ENCODE data around the gene THAP6. TPM values are rescaled to one million over a fixed set of nuclear protein-coding genes. Genes with fewer than 3 reads are reported as not detected.

Gene THAP6
- total RNA-seq, 1 donor from 2014 or later: 31.0 TPM

DNA sequence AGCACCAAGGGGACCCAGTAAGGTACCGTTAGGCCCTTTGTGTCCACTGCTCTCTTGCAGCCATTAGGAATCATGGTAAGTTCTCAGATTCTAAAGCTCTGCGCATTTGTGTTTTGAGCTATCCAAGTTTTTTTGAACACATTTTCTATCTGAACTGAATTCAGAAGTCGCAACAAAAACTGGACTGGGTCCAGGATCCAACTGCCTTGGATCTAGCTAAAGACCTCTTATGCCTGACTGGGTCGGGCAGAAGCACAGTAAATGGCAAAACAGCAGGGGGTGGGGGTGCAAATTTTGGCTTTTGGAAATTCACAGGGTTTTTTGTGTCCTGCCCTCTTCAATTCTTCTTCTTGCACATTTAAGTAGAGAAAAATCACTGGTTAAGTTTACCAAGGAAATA is 30.1 kb upstream of the THAP6 start:
- Mint-ChIP-seq H3K36me3 (ENCODE audit: unreplicated experiment) (no peaks in the 10 kb centered on the region), H3K4me1 (ENCODE audit: low read depth, unreplicated experiment) (no peaks in the 10 kb centered on the region), H3K27ac (ENCODE audit: unreplicated experiment) (no peak overlapping the region), H3K27me3 (ENCODE audit: unreplicated experiment) (no peaks in the 10 kb centered on the region), H3K4me3 (ENCODE audit: unreplicated experiment) (no peak overlapping the region), H3K9me3 (ENCODE audit: unreplicated experiment) (no peaks in the 10 kb centered on the region)
- no peak for TF ChIP-seq CTCF (IDR thresholded peaks at IDR 0.05; ENCODE audit: partially characterized antibody, unreplicated experiment)
- no peak for DNase-seq

DNA sequence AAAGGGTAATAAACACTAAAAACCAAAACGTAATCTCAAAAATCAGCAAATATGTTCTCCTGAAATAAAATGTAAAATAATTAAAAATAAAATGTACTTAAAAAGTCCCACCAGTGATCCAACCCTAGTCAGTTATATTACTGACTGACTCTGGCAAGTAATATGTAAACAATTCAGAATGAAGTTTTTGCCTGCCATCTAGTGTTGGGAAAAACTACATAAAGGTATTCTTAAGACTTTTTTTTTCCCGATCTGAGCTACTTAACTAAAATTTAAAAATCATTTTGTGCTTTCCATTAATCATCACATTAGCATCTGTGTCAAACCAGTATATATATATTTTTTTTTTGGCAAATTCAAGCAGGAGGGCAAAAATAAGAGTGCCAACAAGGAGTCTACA is 24.1 kb upstream of the THAP6 start:
- no peaks in the 10 kb centered on the region for H3K27me3 Mint-ChIP-seq (ENCODE audit: unreplicated experiment)
- no peak for TF ChIP-seq CTCF (IDR thresholded peaks at IDR 0.05; ENCODE audit: partially characterized antibody, unreplicated experiment)
- H3K27ac Mint-ChIP-seq (ENCODE audit: unreplicated experiment): no peak overlapping the region
- H3K4me3 Mint-ChIP-seq (ENCODE audit: unreplicated experiment): no peak overlapping the region
- no peaks in the 10 kb centered on the region for H3K4me1 Mint-ChIP-seq (ENCODE audit: low read depth, unreplicated experiment)
- H3K36me3 Mint-ChIP-seq (ENCODE audit: unreplicated experiment): no peaks in the 10 kb centered on the region
- no peaks in the 10 kb centered on the region for H3K9me3 Mint-ChIP-seq (ENCODE audit: unreplicated experiment)
- DNase-seq: no peak

- H3K4me3 Mint-ChIP-seq (ENCODE audit: unreplicated experiment): no peak overlapping the region
- H3K27ac Mint-ChIP-seq (ENCODE audit: unreplicated experiment): no peak overlapping the region
- H3K36me3 Mint-ChIP-seq (ENCODE audit: unreplicated experiment): peaks cover 11% of the 10 kb centered on the region
- no peak for DNase-seq
- no peaks in the 10 kb centered on the region for H3K4me1 Mint-ChIP-seq (ENCODE audit: low read depth, unreplicated experiment)
- no peaks in the 10 kb centered on the region for H3K27me3 Mint-ChIP-seq (ENCODE audit: unreplicated experiment)
- H3K9me3 Mint-ChIP-seq (ENCODE audit: unreplicated experiment): no peaks in the 10 kb centered on the region
- TF ChIP-seq CTCF (IDR thresholded peaks at IDR 0.05; ENCODE audit: partially characterized antibody, unreplicated experiment): no peak
Observed at GRCh38 chr4:75494563-75494962, 19.7 kb upstream of the THAP6 start.

DNA sequence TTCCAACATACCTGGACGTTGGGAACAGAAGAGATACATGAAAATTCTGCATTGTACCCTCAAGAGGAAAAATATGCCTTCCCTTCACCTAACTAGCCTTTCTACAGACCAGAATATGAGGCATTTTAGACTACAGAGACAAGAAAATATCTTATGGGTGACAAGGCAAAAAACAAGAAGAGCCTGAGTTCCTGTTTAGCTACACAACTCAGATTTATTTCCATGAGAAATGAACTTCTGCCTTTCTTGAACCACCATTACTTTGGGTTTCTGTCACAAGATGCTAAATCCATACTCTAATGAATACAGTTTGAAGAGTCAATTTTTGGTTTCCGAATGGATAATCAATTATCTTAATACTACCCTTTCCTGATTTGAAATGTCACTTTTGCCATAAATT is 18.8 kb upstream of the THAP6 start:
- Mint-ChIP-seq H3K4me1 (ENCODE audit: low read depth, unreplicated experiment) (no peaks in the 10 kb centered on the region), H3K27me3 (ENCODE audit: unreplicated experiment) (no peaks in the 10 kb centered on the region), H3K9me3 (ENCODE audit: unreplicated experiment) (no peaks in the 10 kb centered on the region), H3K27ac (ENCODE audit: unreplicated experiment) (no peak overlapping the region), H3K4me3 (ENCODE audit: unreplicated experiment) (no peak overlapping the region), H3K36me3 (ENCODE audit: unreplicated experiment) (peaks cover 11% of the 10 kb centered on the region)
- no peak for DNase-seq
- TF ChIP-seq CTCF (IDR thresholded peaks at IDR 0.05; ENCODE audit: partially characterized antibody, unreplicated experiment): no peak

DNA sequence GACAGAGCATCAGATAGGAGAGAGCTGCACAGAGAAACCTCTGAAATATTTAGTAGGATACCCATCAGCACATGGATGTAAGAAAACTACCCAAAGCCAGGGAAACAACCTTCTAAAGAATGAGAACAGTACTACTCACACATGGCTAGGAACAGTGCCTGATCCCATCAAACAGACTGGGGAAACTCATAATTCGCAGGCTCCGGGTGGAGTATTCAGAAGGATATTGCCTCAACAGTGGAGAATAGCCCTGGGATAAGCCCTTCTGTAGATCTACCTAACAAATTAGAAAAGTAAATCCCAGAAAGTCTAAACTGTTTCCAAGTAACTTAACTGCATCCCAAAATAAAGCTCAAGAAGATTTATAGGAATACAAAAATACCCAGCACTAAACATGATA is 17.9 kb upstream of the THAP6 start:
- no peaks in the 10 kb centered on the region for H3K4me1 Mint-ChIP-seq (ENCODE audit: low read depth, unreplicated experiment)
- H3K9me3 Mint-ChIP-seq (ENCODE audit: unreplicated experiment): no peaks in the 10 kb centered on the region
- TF ChIP-seq CTCF (IDR thresholded peaks at IDR 0.05; ENCODE audit: partially characterized antibody, unreplicated experiment): no peak
- H3K36me3 Mint-ChIP-seq (ENCODE audit: unreplicated experiment): peaks cover 11% of the 10 kb centered on the region
- no peak for DNase-seq
- no peak overlapping the region for H3K4me3 Mint-ChIP-seq (ENCODE audit: unreplicated experiment)
- no peaks in the 10 kb centered on the region for H3K27me3 Mint-ChIP-seq (ENCODE audit: unreplicated experiment)
- H3K27ac Mint-ChIP-seq (ENCODE audit: unreplicated experiment): no peak overlapping the region
